Naive thymus-derived CD8-positive, alpha-beta T cell (primary cell): Measurements from ENCODE around the gene KIF20A. TPM values are rescaled to one million over a fixed set of nuclear protein-coding genes. Genes with fewer than 3 reads are reported as not detected.
"Not testable (repeated sequence)": the region's sequence is repeated elsewhere in the genome, so short reads cannot be mapped to it uniquely, and the experiment has no call there.

Source experiments
- ATAC-seq, 2 donors: fragments of 150-1000 bp; cut with Tn5 transposase in 1 of 2; sonication (Bioruptor Pico), chemical (Tn5 transposase) in 1 of 2; 1 replicate in 1 of 2; 2 replicates in 1 of 2; pipeline ENCODE4 v1.10.0; 2021; ENCODE audit warnings: mild to moderate bottlenecking in 2 of 2, moderate library complexity in 2 of 2
- POLR2A ChIA-PET: fragments of 350-600 bp; sonication (Branson Sonifier 250); formaldehyde crosslinking; loops from one replicate; lab custom pipeline; 2021; ENCODE audit warnings: antibody characterized with exemption; lab: Charles Lee
- DNase-seq, 10 donors: peaks; one replicate each; pipeline versions ENCODE4 v3.0.0 to v3.0.0-alpha.2; 2020 to 2022
- H3K27ac Mint-ChIP-seq, 10 donors: one replicate each; pipeline ENCODE4 v1.8.0; 2020 to 2022; ENCODE audit warnings: mild to moderate bottlenecking in 10 of 10, mixed read lengths in 10 of 10, moderate library complexity in 4 of 10, inconsistent platforms in 1 of 10
- H3K27me3 Mint-ChIP-seq, 5 donors: one replicate each; pipeline ENCODE4 v1.8.0; 2021 to 2022; ENCODE audit warnings: mixed read lengths in 5 of 5
- H3K36me3 Mint-ChIP-seq, 3 donors: one replicate each; pipeline ENCODE4 v1.8.0; 2020 to 2022; ENCODE audit warnings: mixed read lengths in 3 of 3, mild to moderate bottlenecking in 2 of 3, inconsistent platforms in 1 of 3
- H3K4me1 Mint-ChIP-seq, 4 donors: one replicate each; pipeline ENCODE4 v1.8.0; 2021 to 2022; ENCODE audit warnings: mixed read lengths in 4 of 4
- H3K4me3 Mint-ChIP-seq, 10 donors: one replicate each; pipeline ENCODE4 v1.8.0; 2020 to 2022; ENCODE audit warnings: mild to moderate bottlenecking in 10 of 10, mixed read lengths in 10 of 10, moderate library complexity in 6 of 10, inconsistent platforms in 1 of 10
- H3K9me3 Mint-ChIP-seq, 9 donors: one replicate each; pipeline ENCODE4 v1.8.0; 2020 to 2022; ENCODE audit warnings: mixed read lengths in 9 of 9, mild to moderate bottlenecking in 3 of 9, inconsistent platforms in 1 of 9, moderate library complexity in 1 of 9
- polyA plus RNA-seq, 3 donors: library from polyadenylated mRNA; unstranded; fragments of 300-500 nt; fragmentation: Illumina TruSeq; gene quantifications; one replicate each; pipeline ENCODE4 v1.2.3, GENCODE V29; 2021
- total RNA-seq, 8 experiments: library from RNA in 2 of 8; stranded (reverse) in 2 of 8; gene quantifications; one replicate each; pipeline ENCODE4 v1.2.3 and lab custom pipeline; 2021 to 2026

KIF20A gene
- total and polyA plus RNA-seq, 5 experiments from 2014 or later, result not detected

GRCh38 chr5:138192826-138193225 is 13.9 kb downstream of the KIF20A start:
- peaks cover 0 to 4% (median 0%) of the 10 kb centered on the region in 4 donors for H3K4me1 Mint-ChIP-seq
- H3K27me3 Mint-ChIP-seq, result no peaks in the 10 kb centered on the region
- H3K4me3 Mint-ChIP-seq, result no peak overlapping the region
- H3K9me3 Mint-ChIP-seq, result no peaks in the 10 kb centered on the region
- H3K27ac Mint-ChIP-seq, result peak overlapping the region in 1 of 10 donors; percentile 34
- H3K36me3 Mint-ChIP-seq, result peaks cover 6 to 81% (median 8%) of the 10 kb centered on the region in 3 donors
- POLR2A ChIA-PET, result interaction anchor here (1.2 kb wide), 1 partner anchor 20 kb away, joined by 4 read pairs; the partner anchor contains the start of gene CDC23
- ATAC-seq, result no peak
- DNase-seq, result no peak

- H3K9me3 Mint-ChIP-seq, H3K4me1 Mint-ChIP-seq, H3K27ac Mint-ChIP-seq, DNase-seq, POLR2A ChIA-PET, H3K27me3 Mint-ChIP-seq, H3K4me3 Mint-ChIP-seq, ATAC-seq: not testable (repeated sequence)
- H3K36me3 Mint-ChIP-seq, result peaks cover 4 to 80% (median 8%) of the 10 kb centered on the region in 3 donors
Observed at GRCh38 chr5:138193859-138194258, 14.9 kb downstream of the KIF20A start.

- H3K27me3 Mint-ChIP-seq, result no peaks in the 10 kb centered on the region
- ATAC-seq (no peak), DNase-seq (no peak)
- H3K4me3 Mint-ChIP-seq, result peak overlapping the region in 8 of 10 donors; percentile 23 to 97 (median 64)
- peak overlapping the region in 2 of 10 donors; percentile 42 to 52 for H3K27ac Mint-ChIP-seq
- peaks cover 15 to 34% (median 30%) of the 10 kb centered on the region in 4 donors for H3K4me1 Mint-ChIP-seq
- H3K36me3 Mint-ChIP-seq, result peaks cover 0 to 29% (median 4%) of the 10 kb centered on the region in 3 donors
- H3K9me3 Mint-ChIP-seq, result no peaks in the 10 kb centered on the region
- POLR2A ChIA-PET, result interaction anchor here (0.5 to 0.7 kb wide), 4 partner anchors 141 to 1368 kb away, joined by 3 to 4 read pairs (median 3); partner anchors contain the start of gene KDM3B
Observed at GRCh38 chr5:138210985-138211384, 32.1 kb downstream of the KIF20A start.

GRCh38 chr5:138212828-138213160 is 33.9 kb downstream of the KIF20A start:
- Mint-ChIP-seq H3K27me3 (peaks cover 0 to 2% (median 0%) of the 10 kb centered on the region in 5 donors), H3K4me3 (peak overlapping the region; percentile 95 to 100 (median 98)), H3K4me1 (peaks cover 15 to 34% (median 30%) of the 10 kb centered on the region in 4 donors), H3K9me3 (no peaks in the 10 kb centered on the region), H3K36me3 (peaks cover 0 to 16% (median 4%) of the 10 kb centered on the region in 3 donors), H3K27ac (peak overlapping the region; percentile 94 to 99 (median 98))
- peak; percentile 30 to 35 for ATAC-seq
- DNase-seq, result peak in 1 of 10 donors; percentile 2
- POLR2A ChIA-PET, result interaction anchor here (1.3 to 3.4 kb wide), 6 partner anchors 20 to 141 kb away, joined by 3 to 18 read pairs (median 6); partner anchors contain the start of genes BRD8, FAM53C and KIF20A

- Mint-ChIP-seq H3K27ac (peak within 1 kb of the TSS; percentile 94 to 99 (median 98)), H3K4me1 (peaks cover 12 to 28% (median 26%) of the 10 kb centered on the region in 4 donors), H3K36me3 (peaks cover 0 to 10% (median under 1%) of the 10 kb centered on the region in 3 donors), H3K4me3 (peak within 1 kb of the TSS; percentile 95 to 100 (median 98)), H3K27me3 (peaks cover 0 to 2% (median 0%) of the 10 kb centered on the region in 5 donors), H3K9me3 (no peaks in the 10 kb centered on the region)
- ATAC-seq, result peak; percentile 97 to 99
- POLR2A ChIA-PET, result interaction anchor here (0.6 to 3.4 kb wide), 7 partner anchors 20 to 140 kb away, joined by 3 to 18 read pairs (median 4); partner anchors contain the start of genes BRD8, FAM53C and KIF20A
- peak; percentile 74 to 96 (median 92) for DNase-seq
Observed at GRCh38 chr5:138213161-138214029, 34.5 kb downstream of the KIF20A start, which contains the start of gene CDC23. Gene CDC23, minus strand, starts transcription at chr5:138213323. Its CDS starts 11 bp downstream, at chr5:138213312.

GRCh38 chr5:138216799-138217198 is 37.9 kb downstream of the KIF20A start:
- H3K36me3 Mint-ChIP-seq, result no peaks in the 10 kb centered on the region
- no peak overlapping the region for H3K4me3 Mint-ChIP-seq
- H3K4me1 Mint-ChIP-seq, result peaks cover 9 to 17% (median 16%) of the 10 kb centered on the region in 4 donors
- no peak overlapping the region for H3K27ac Mint-ChIP-seq
- POLR2A ChIA-PET, result no interaction called here
- no peaks in the 10 kb centered on the region for H3K9me3 Mint-ChIP-seq
- peaks cover 4 to 21% (median 7%) of the 10 kb centered on the region in 5 donors for H3K27me3 Mint-ChIP-seq
- no peak for ATAC-seq
- DNase-seq, result no peak

- H3K27me3 Mint-ChIP-seq, result peaks cover 4 to 29% (median 9%) of the 10 kb centered on the region in 5 donors
Observed at GRCh38 chr5:138223532-138223931, 44.6 kb downstream of the KIF20A start.

GRCh38 chr5:138224712-138225111 is 45.8 kb downstream of the KIF20A start:
- POLR2A ChIA-PET, result no interaction called here
- no peak overlapping the region for H3K4me3 Mint-ChIP-seq
- peaks cover 0 to 6% (median 3%) of the 10 kb centered on the region in 3 donors for H3K36me3 Mint-ChIP-seq
- peaks cover 0 to 16% (median 6%) of the 10 kb centered on the region in 9 donors for H3K9me3 Mint-ChIP-seq
- DNase-seq (no peak), ATAC-seq (no peak)
- H3K27ac Mint-ChIP-seq, result no peak overlapping the region
- H3K27me3 Mint-ChIP-seq, result peaks cover 0 to 22% (median 5%) of the 10 kb centered on the region in 5 donors
- H3K4me1 Mint-ChIP-seq, result peaks cover 0 to 6% (median 4%) of the 10 kb centered on the region in 4 donors

More at GRCh38 chr5:138223532-138223931, 44.6 kb downstream of the KIF20A start:
- POLR2A ChIA-PET, result no interaction called here
- Mint-ChIP-seq H3K4me3 (no peak overlapping the region), H3K4me1 (peaks cover 0 to 6% (median 4%) of the 10 kb centered on the region in 4 donors), H3K27ac (no peak overlapping the region), H3K9me3 (peaks cover 0 to 16% (median 6%) of the 10 kb centered on the region in 9 donors), H3K36me3 (peaks cover 0 to 6% (median 3%) of the 10 kb centered on the region in 3 donors)
- ATAC-seq (no peak), DNase-seq (no peak)

GRCh38 chr5:138226910-138227309 is 48.0 kb downstream of the KIF20A start:
- POLR2A ChIA-PET, result no interaction called here
- peaks cover 0 to 6% (median 4%) of the 10 kb centered on the region in 4 donors for H3K4me1 Mint-ChIP-seq
- H3K36me3 Mint-ChIP-seq, result peaks cover 0 to 6% (median 3%) of the 10 kb centered on the region in 3 donors
- H3K27ac Mint-ChIP-seq, result peak overlapping the region in 1 of 10 donors; percentile 28
- peaks cover 0 to 20% (median 8%) of the 10 kb centered on the region in 5 donors for H3K27me3 Mint-ChIP-seq
- no peak overlapping the region for H3K4me3 Mint-ChIP-seq
- ATAC-seq (no peak), DNase-seq (no peak)
- H3K9me3 Mint-ChIP-seq, result peaks cover 0 to 16% (median 6%) of the 10 kb centered on the region in 9 donors

GRCh38 chr5:138229387-138229786 is 50.5 kb downstream of the KIF20A start:
- no peak for ATAC-seq
- Mint-ChIP-seq H3K36me3 (peaks cover 0 to 6% (median 3%) of the 10 kb centered on the region in 3 donors), H3K27me3 (peaks cover 0 to 13% (median 8%) of the 10 kb centered on the region in 5 donors), H3K4me3 (no peak overlapping the region), H3K4me1 (no peaks in the 10 kb centered on the region), H3K9me3 (peaks cover 0 to 16% (median 6%) of the 10 kb centered on the region in 9 donors), H3K27ac (no peak overlapping the region)
- POLR2A ChIA-PET, result no interaction called here
- DNase-seq, result no peak

- no peak overlapping the region for H3K27ac Mint-ChIP-seq
- DNase-seq, result no peak
- peaks cover 0 to 15% (median 8%) of the 10 kb centered on the region in 5 donors for H3K27me3 Mint-ChIP-seq
- peaks cover 0 to 6% (median 3%) of the 10 kb centered on the region in 3 donors for H3K36me3 Mint-ChIP-seq
- H3K9me3 Mint-ChIP-seq, result peaks cover 0 to 16% (median 5%) of the 10 kb centered on the region in 9 donors
- POLR2A ChIA-PET, result no interaction called here
- ATAC-seq, result no peak
- H3K4me1 Mint-ChIP-seq, result no peaks in the 10 kb centered on the region
- no peak overlapping the region for H3K4me3 Mint-ChIP-seq
Observed at GRCh38 chr5:138230261-138230660, 51.3 kb downstream of the KIF20A start.

GRCh38 chr5:138230981-138231589 is 52.2 kb downstream of the KIF20A start:
- no peak for ATAC-seq
- Mint-ChIP-seq H3K9me3 (peaks cover 0 to 10% (median under 1%) of the 10 kb centered on the region in 9 donors), H3K36me3 (peaks cover 0 to 1% (median under 1%) of the 10 kb centered on the region in 3 donors), H3K27me3 (peaks cover 0 to 11% (median 8%) of the 10 kb centered on the region in 5 donors), H3K27ac (peak overlapping the region in 1 of 10 donors; percentile 18), H3K4me3 (no peak overlapping the region), H3K4me1 (no peaks in the 10 kb centered on the region)
- POLR2A ChIA-PET, result no interaction called here
- no peak for DNase-seq
